Endothelial cell (in vitro differentiated cells): ENCODE measurements around the gene PRKG1. TPM values are rescaled to one million over a fixed set of nuclear protein-coding genes. Genes with fewer than 3 reads are reported as not detected.

ENCODE experiments used
- DNase-seq: peaks from one replicate; pipeline ENCODE4 v3.0.0; 2021; ENCODE audit warnings: low spot score
- H3K27ac Mint-ChIP-seq: one replicate; pipeline ENCODE4 v1.8.0; 2021; ENCODE audit warnings: mixed read lengths, inconsistent platforms; ENCODE audit not compliant: unreplicated experiment
- H3K27me3 Mint-ChIP-seq: one replicate; pipeline ENCODE4 v1.8.0; 2021; ENCODE audit warnings: mild to moderate bottlenecking, moderate library complexity, mixed read lengths, inconsistent platforms; ENCODE audit not compliant: unreplicated experiment
- H3K36me3 Mint-ChIP-seq: one replicate; pipeline ENCODE4 v1.8.0; 2021; ENCODE audit warnings: mild to moderate bottlenecking, low read depth, mixed read lengths, inconsistent platforms; ENCODE audit not compliant: unreplicated experiment
- H3K4me1 Mint-ChIP-seq: one replicate; pipeline ENCODE4 v1.8.0; 2021; ENCODE audit warnings: mild to moderate bottlenecking, mixed read lengths, inconsistent platforms; ENCODE audit not compliant: unreplicated experiment
- H3K4me3 Mint-ChIP-seq: one replicate; pipeline ENCODE4 v1.8.0; 2021; ENCODE audit warnings: mild to moderate bottlenecking, mixed read lengths, inconsistent platforms; ENCODE audit not compliant: unreplicated experiment
- H3K9me3 Mint-ChIP-seq: one replicate; pipeline ENCODE4 v1.8.0; 2021; ENCODE audit warnings: mixed read lengths, inconsistent platforms; ENCODE audit not compliant: unreplicated experiment
- total RNA-seq: library from RNA; stranded (reverse); fragmentation: NEBNext Ultra II Directional; extraction: Animal tissue kit (Norgen Biotek cat#: 25700); gene quantifications from one replicate; pipeline ENCODE4 v1.2.1, GENCODE V29; 2021; ENCODE audit not compliant: unreplicated experiment
- TF ChIP-seq, protein P1 (sequence below): fragments of 200-600 bp; sonication (generic); IDR thresholded peaks from one replicate; pipeline ENCODE4 v1.5.0; 2021; ENCODE audit warnings: antibody characterized with exemption; ENCODE audit not compliant: unreplicated experiment

PRKG1 gene
- total RNA-seq, 1 donor from 2014 or later, result 10.7 TPM

DNA sequence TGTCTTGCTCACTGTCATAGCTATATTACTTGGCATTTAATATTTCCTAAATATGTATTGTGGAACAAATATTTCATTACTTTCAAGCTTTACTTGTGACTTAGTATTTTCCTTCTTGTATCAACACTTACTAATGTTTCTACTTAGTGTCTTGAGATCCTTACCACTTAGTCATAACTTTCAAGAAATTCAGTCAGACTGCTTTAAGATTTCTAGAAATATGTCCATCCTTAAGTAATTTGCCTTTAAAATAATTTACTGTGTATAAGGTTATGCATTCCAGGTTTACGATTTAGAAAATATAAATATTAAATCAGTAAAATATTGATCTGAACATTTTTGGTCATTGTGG, 712.4 kb downstream of the PRKG1 start:
- no peak for DNase-seq
- Mint-ChIP-seq H3K27ac (no peak overlapping the region), H3K9me3 (no peaks in the 10 kb centered on the region), H3K27me3 (no peaks in the 10 kb centered on the region), H3K36me3 (no peaks in the 10 kb centered on the region), H3K4me3 (no peak overlapping the region), H3K4me1 (no peaks in the 10 kb centered on the region)
- TF ChIP-seq, protein P1, sequence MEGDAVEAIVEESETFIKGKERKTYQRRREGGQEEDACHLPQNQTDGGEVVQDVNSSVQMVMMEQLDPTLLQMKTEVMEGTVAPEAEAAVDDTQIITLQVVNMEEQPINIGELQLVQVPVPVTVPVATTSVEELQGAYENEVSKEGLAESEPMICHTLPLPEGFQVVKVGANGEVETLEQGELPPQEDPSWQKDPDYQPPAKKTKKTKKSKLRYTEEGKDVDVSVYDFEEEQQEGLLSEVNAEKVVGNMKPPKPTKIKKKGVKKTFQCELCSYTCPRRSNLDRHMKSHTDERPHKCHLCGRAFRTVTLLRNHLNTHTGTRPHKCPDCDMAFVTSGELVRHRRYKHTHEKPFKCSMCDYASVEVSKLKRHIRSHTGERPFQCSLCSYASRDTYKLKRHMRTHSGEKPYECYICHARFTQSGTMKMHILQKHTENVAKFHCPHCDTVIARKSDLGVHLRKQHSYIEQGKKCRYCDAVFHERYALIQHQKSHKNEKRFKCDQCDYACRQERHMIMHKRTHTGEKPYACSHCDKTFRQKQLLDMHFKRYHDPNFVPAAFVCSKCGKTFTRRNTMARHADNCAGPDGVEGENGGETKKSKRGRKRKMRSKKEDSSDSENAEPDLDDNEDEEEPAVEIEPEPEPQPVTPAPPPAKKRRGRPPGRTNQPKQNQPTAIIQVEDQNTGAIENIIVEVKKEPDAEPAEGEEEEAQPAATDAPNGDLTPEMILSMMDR, result no peak

DNA sequence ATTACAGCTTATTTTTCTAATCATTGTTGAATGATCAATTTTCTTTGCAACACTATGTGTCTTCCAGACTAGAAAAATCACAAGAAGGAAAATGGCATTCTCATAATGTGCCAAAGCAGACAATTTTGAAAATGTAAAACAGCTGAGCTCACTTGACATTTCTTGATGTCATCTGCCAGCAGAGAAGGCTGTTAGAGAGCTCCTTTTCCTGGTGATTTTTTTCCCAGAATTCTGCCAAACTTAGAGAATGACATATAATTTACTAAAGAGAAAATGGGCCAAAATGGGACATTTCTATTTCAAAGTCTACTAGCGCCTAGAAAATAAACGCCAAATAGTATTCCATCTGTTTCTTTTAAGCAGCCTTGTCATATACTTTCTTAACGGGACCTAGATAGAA, 714.0 kb downstream of the PRKG1 start:
- Mint-ChIP-seq H3K4me1 (no peaks in the 10 kb centered on the region), H3K27me3 (no peaks in the 10 kb centered on the region), H3K4me3 (no peak overlapping the region), H3K36me3 (no peaks in the 10 kb centered on the region), H3K9me3 (no peaks in the 10 kb centered on the region), H3K27ac (no peak overlapping the region)
- no peak for DNase-seq
- TF ChIP-seq, protein P1, result no peak

DNA sequence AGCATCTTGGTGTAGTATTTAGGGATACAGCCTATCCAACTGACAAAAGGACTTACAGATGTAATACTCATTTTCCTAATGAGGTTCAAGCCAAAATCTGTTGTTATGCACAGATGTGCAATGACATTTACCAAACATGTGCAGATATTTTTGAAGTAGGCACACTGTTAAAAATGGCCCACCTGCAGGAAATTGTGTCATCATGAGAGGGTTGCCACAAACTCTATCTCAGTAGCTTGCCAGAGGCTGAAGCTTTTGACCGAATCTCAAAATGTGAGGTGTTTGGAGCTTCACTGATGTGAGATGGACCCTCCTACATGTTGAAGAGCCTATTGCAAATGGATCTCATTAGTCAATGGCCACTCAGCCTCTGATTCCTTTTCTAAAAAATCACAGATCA, 714.8 kb downstream of the PRKG1 start:
- H3K36me3 Mint-ChIP-seq, result no peaks in the 10 kb centered on the region
- no peak overlapping the region for H3K4me3 Mint-ChIP-seq
- H3K9me3 Mint-ChIP-seq, result no peaks in the 10 kb centered on the region
- no peak overlapping the region for H3K27ac Mint-ChIP-seq
- H3K27me3 Mint-ChIP-seq, result no peaks in the 10 kb centered on the region
- no peak for DNase-seq
- H3K4me1 Mint-ChIP-seq, result no peaks in the 10 kb centered on the region
- TF ChIP-seq, protein P1, result no peak

DNA sequence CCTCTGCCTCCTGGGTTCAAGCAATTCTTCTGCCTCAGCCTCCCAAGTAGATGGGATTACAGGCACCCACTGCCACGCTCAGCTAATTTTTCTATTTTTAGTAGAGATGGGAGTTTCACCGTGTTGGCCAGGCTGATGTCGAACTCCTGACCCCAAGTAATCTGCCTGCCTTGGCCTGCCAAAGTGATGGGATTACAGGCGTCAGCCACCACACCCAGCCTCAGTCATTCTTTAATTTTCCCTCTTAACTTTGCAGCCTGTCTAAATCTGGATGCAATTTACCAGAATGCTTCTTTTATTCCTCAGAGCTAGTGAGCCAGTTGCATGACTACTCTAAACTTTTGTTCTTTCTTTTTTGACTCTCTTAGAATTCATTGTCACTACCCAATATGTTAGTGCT, 715.6 kb downstream of the PRKG1 start:
- Mint-ChIP-seq H3K27me3 (no peaks in the 10 kb centered on the region), H3K4me3 (no peak overlapping the region), H3K9me3 (no peaks in the 10 kb centered on the region), H3K27ac (no peak overlapping the region), H3K36me3 (no peaks in the 10 kb centered on the region), H3K4me1 (no peaks in the 10 kb centered on the region)
- TF ChIP-seq, protein P1, result no peak
- DNase-seq, result no peak

DNA sequence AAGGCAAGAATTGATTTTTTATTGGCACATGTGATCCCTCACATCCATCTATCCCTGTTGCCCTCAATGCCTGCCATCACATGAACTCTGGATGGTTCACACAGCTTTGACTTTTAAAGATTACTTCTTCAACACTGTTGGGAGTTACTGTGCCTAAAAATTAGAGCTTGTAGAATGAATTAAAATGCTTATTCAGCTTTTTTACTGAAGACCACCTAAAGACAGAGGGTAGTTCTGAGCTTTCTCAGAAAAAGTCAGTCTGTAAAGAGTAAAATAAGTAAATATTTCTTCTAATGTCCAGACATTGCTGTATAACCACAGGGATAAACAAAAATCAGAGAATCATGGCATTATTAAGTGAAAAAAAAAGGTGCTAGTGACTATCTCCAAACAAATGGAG, 718.4 kb downstream of the PRKG1 start:
- no peak overlapping the region for H3K4me3 Mint-ChIP-seq
- no peaks in the 10 kb centered on the region for H3K4me1 Mint-ChIP-seq
- H3K27ac Mint-ChIP-seq, result no peak overlapping the region
- DNase-seq, result no peak
- no peaks in the 10 kb centered on the region for H3K27me3 Mint-ChIP-seq
- no peaks in the 10 kb centered on the region for H3K9me3 Mint-ChIP-seq
- TF ChIP-seq, protein P1, result no peak
- H3K36me3 Mint-ChIP-seq, result no peaks in the 10 kb centered on the region
